SH-SY5Y (cell line): ENCODE results near the gene RGS21.

Experiments
- GATA2 ChIP-seq: IDR thresholded peaks from 2 replicates; pipeline ENCODE4 v1.6.1; 2011; ENCODE audit warnings: mild to moderate bottlenecking, low read depth, low read length
- GATA3 ChIP-seq: IDR thresholded peaks from 2 replicates; pipeline ENCODE4 v1.6.1; 2011; ENCODE audit warnings: low read depth, mild to moderate bottlenecking, low read length, moderate library complexity

GRCh38 chr1:192358822-192359221 is 42.0 kb downstream of the RGS21 start:
- no peak for TF ChIP-seq GATA2
- no peak for TF ChIP-seq GATA3
